GM21515 (cell line): ENCODE results near the gene TAF7L.

Experiments
- ATAC-seq: cut with Tn5 transposase; IDR thresholded peaks from one replicate; pipeline ENCODE4 v1.9.1; 2021; ENCODE audit not compliant: unreplicated experiment

Gene TAF7L

GRCh38 chrX:101223226-101223625, 67.9 kb downstream of the TAF7L start:
- no peak for ATAC-seq

- no peak for ATAC-seq
These were observed 70.4 kb downstream of the TAF7L start for GRCh38 chrX:101220662-101221260.

DNA sequence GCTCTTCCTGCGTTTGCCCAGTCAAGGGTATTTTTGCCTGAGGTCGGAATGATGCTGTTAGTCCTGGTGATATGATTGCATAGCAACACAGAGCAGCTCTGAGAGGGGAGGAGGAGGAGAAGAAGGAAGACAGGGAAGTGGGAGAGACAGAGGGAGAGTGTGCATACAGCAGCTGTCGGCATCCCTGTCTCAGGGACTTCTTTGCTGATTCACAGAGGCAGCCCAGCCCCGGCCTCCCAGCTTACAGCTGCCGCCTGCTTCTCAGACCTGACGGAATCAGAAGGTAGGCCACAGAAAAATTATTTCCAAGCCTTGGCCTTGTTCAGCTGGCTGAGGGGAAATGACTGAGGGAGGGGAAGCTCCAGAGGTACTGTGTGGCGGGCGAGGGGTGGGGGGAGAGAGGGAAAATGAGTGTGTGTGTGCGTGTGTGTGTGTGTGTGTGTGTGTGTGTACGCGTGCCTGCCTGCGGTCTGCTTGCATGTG, 71.2 kb downstream of the TAF7L start:
- no peak for ATAC-seq

- no peak for ATAC-seq
These were observed 71.8 kb downstream of the TAF7L start, which contains the start of gene DRP2 for GRCh38 chrX:101219116-101219863. DRP2 (plus strand) TSS chrX:101219786; CDS start chrX:101231648, 11,862 bp downstream.
